ENCODE data around the gene KDM7A. TPM values are rescaled to one million over a fixed set of nuclear protein-coding genes. Genes with fewer than 3 reads are reported as not detected.

The KDM7A gene
- polyA plus RNA-seq, 1 donor from 2014 or later: 8.2 TPM

DNA sequence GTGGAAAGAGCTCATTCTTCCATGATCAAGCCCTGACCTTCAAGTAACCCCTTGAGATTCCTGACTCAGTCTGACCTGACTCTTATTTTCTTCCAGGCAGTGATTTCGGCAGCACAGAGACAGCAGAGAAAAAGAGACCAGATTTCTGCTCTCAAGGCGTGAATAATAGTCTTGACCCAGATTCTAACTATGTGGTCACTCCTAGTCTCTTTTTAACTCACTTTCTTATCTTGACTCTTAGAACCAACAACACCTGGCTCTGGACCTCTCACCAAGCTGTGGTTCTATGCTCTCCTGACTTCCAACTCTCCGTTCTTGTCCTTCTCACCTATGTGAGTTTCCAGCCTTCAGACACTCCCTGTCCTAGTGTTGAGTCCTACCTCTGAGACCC, 36.9 kb upstream of the KDM7A start:
- Histone ChIP-seq H2AFZ (ENCODE audit: low read depth, low read length) (no peak overlapping the region), H3K9me3 (ENCODE audit: low read length) (no peaks in the 10 kb centered on the region), H3K4me2 (ENCODE audit: low read length) (no peak overlapping the region), H3K9ac (ENCODE audit: low read length) (no peak overlapping the region), H3K4me3 (ENCODE audit: low read length) (no peak overlapping the region), H3K27me3 (ENCODE audit: insufficient read depth, low read depth, low read length) (no peaks in the 10 kb centered on the region), H3K27ac (ENCODE audit: low read length) (no peak overlapping the region), H3F3A (ENCODE audit: insufficient read depth, low read length, poor library complexity, severe bottlenecking) (no peaks in the 10 kb centered on the region), H3K9me2 (ENCODE audit: insufficient read depth, low read length) (no peaks in the 10 kb centered on the region), H3K79me2 (replicated peaks; ENCODE audit: insufficient read depth, low read length) (no peaks in the 10 kb centered on the region), H4K20me1 (ENCODE audit: insufficient read depth) (no peaks in the 10 kb centered on the region), H3K36me3 (ENCODE audit: insufficient read depth, low read length) (no peaks in the 10 kb centered on the region)
- TF ChIP-seq RAD21 (conservative IDR thresholded peaks at IDR 0.05) (no peak), EZH2 (IDR thresholded peaks at IDR 0.05; ENCODE audit: borderline replicate concordance, insufficient read depth, low read length, poor library complexity, severe bottlenecking) (no peak), SMC3 (conservative IDR thresholded peaks at IDR 0.05; ENCODE audit: poor library complexity) (no peak), POLR2AphosphoS5 (IDR thresholded peaks at IDR 0.05) (no peak), MXI1 (conservative IDR thresholded peaks at IDR 0.05; ENCODE audit: poor library complexity, severe bottlenecking) (no peak)
- TF ChIP-seq, protein P1, sequence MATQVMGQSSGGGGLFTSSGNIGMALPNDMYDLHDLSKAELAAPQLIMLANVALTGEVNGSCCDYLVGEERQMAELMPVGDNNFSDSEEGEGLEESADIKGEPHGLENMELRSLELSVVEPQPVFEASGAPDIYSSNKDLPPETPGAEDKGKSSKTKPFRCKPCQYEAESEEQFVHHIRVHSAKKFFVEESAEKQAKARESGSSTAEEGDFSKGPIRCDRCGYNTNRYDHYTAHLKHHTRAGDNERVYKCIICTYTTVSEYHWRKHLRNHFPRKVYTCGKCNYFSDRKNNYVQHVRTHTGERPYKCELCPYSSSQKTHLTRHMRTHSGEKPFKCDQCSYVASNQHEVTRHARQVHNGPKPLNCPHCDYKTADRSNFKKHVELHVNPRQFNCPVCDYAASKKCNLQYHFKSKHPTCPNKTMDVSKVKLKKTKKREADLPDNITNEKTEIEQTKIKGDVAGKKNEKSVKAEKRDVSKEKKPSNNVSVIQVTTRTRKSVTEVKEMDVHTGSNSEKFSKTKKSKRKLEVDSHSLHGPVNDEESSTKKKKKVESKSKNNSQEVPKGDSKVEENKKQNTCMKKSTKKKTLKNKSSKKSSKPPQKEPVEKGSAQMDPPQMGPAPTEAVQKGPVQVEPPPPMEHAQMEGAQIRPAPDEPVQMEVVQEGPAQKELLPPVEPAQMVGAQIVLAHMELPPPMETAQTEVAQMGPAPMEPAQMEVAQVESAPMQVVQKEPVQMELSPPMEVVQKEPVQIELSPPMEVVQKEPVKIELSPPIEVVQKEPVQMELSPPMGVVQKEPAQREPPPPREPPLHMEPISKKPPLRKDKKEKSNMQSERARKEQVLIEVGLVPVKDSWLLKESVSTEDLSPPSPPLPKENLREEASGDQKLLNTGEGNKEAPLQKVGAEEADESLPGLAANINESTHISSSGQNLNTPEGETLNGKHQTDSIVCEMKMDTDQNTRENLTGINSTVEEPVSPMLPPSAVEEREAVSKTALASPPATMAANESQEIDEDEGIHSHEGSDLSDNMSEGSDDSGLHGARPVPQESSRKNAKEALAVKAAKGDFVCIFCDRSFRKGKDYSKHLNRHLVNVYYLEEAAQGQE (IDR thresholded peaks at IDR 0.05; ENCODE audit: borderline replicate concordance): no peak

DNA sequence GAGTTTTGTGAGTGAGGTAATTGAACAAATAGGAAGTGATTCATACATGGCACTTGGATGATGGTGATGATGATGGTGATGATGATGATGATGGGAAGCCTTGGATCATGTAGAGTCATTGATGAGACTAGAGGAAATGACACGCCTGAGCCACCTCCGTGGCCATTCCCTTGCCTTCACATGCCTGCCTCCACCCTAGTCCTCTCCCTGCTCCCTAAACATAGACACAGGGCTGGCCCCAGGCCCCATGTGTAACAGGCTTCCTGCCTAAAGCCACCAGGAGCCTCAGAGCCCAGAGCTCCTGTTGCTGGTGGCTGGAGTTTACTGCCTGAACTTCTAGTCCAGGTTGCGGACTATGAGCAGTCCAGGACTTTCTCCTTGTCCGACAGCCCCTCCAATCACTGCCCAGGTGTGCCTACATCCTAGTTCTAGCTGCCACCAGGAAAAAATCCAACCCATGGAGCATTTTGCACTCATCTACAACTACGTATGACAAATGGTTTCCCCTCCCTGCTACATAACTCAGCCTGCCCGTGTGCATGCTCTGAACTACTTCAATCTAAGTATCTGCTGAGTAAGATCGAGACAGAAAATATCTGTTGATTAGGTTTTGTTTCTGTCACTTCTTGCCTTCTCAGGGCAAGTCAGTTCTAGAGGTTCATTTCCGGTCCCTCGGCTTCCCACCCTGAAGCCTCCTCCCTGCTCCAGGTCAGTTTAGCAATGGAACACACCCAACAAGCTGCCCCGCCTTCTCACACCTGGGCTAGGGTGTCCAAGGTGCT, 35.5 kb upstream of the KDM7A start:
- H3K79me2 ChIP-seq (replicated peaks; ENCODE audit: insufficient read depth, low read length): no peaks in the 10 kb centered on the region
- no peaks in the 10 kb centered on the region for H3K36me3 ChIP-seq (ENCODE audit: insufficient read depth, low read length)
- no peak overlapping the region for H2AFZ ChIP-seq (ENCODE audit: low read depth, low read length)
- TF ChIP-seq SMC3 (conservative IDR thresholded peaks at IDR 0.05; ENCODE audit: poor library complexity) (no peak), TAF1 (IDR thresholded peaks at IDR 0.05; ENCODE audit: low read depth) (no peak), MXI1 (conservative IDR thresholded peaks at IDR 0.05; ENCODE audit: poor library complexity, severe bottlenecking) (no peak), RAD21 (conservative IDR thresholded peaks at IDR 0.05) (no peak)
- TF ChIP-seq, protein P1 (IDR thresholded peaks at IDR 0.05; ENCODE audit: borderline replicate concordance): no peak
- H3F3A ChIP-seq (ENCODE audit: insufficient read depth, low read length, poor library complexity, severe bottlenecking): no peaks in the 10 kb centered on the region
- H3K4me2 ChIP-seq (ENCODE audit: low read length): no peak overlapping the region
- no peak overlapping the region for H3K4me3 ChIP-seq (ENCODE audit: low read length)
- H3K9ac ChIP-seq (ENCODE audit: low read length): no peak overlapping the region
- H3K27me3 ChIP-seq (ENCODE audit: insufficient read depth, low read depth, low read length): no peaks in the 10 kb centered on the region
- H3K27ac ChIP-seq (ENCODE audit: low read length): no peak overlapping the region
- H3K9me2 ChIP-seq (ENCODE audit: insufficient read depth, low read length): no peaks in the 10 kb centered on the region
- H3K9me3 ChIP-seq (ENCODE audit: low read length): no peaks in the 10 kb centered on the region
- no peaks in the 10 kb centered on the region for H4K20me1 ChIP-seq (ENCODE audit: insufficient read depth)

Measured in neural cell (in vitro differentiated cells).